ENCODE results near the gene CYBA. TPM values are rescaled to one million over a fixed set of nuclear protein-coding genes. Genes with fewer than 3 reads are reported as not detected.

CYBA gene
- total and polyA plus RNA-seq, 2 of the 13 experiments (the other 11 are each of a cell fraction or from before 2014, with no cell fraction given) = 196 to 250 TPM

DNA sequence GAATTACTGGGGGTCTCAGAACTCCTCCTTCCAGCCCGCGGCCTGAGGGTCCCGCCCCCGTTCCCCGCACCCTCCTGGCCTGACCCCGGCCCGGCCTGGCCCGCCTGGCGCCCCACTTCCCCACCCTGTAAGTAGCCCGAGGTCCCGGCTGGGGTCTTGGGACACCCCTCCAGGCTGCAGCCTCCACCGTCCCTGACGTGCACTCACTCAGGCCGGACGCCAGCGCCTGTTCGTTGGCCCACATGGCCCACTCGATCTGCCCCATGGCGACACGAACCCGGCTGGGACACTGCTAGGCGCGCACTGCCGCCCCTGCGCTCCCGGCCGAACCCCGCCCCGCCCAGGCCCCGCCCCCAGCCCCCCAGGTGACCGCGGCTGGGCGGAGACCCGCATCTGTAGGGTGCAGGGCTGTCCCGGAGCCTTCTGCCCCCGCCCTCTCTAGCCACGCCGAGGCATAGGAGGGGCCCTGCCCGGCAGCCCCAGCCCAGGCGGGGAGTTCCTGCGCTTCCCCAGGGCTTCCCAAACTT, at the start of gene CYBA (continued):
- TF ChIP-seq, protein P1, sequence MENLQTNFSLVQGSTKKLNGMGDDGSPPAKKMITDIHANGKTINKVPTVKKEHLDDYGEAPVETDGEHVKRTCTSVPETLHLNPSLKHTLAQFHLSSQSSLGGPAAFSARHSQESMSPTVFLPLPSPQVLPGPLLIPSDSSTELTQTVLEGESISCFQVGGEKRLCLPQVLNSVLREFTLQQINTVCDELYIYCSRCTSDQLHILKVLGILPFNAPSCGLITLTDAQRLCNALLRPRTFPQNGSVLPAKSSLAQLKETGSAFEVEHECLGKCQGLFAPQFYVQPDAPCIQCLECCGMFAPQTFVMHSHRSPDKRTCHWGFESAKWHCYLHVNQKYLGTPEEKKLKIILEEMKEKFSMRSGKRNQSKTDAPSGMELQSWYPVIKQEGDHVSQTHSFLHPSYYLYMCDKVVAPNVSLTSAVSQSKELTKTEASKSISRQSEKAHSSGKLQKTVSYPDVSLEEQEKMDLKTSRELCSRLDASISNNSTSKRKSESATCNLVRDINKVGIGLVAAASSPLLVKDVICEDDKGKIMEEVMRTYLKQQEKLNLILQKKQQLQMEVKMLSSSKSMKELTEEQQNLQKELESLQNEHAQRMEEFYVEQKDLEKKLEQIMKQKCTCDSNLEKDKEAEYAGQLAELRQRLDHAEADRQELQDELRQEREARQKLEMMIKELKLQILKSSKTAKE (CRISPR knock-in tag; IDR thresholded peaks at IDR 0.05; ENCODE audit: borderline replicate concordance) = 0 out of 2 replicates have a peak, but pooled peaks have one; percentile 13
- TF ChIP-seq BCL6 (CRISPR knock-in tag; IDR thresholded peaks at IDR 0.05) = no peak
- no peak for TF ChIP-seq ZFP91 (CRISPR knock-in tag; IDR thresholded peaks at IDR 0.05; ENCODE audit: borderline replicate concordance)
- TF ChIP-seq DZIP1 (CRISPR knock-in tag; IDR thresholded peaks at IDR 0.05) = peak; percentile 87
- 0 out of 2 replicates have a peak, but pooled peaks have one; percentile 31 for TF ChIP-seq ZBTB44 (CRISPR knock-in tag; IDR thresholded peaks at IDR 0.05)
- peak; percentile 26; the same call in 1 of the 2 replicates for TF ChIP-seq ZKSCAN5 (CRISPR knock-in tag; IDR thresholded peaks at IDR 0.05)
- TF ChIP-seq SNAI1 (CRISPR knock-in tag; IDR thresholded peaks at IDR 0.05; ENCODE audit: borderline replicate concordance) = peak; percentile 58; the same call in 1 of the 2 replicates
- no peak; the same call in 1 of the 2 replicates for TF ChIP-seq ZNF235 (CRISPR knock-in tag; IDR thresholded peaks at IDR 0.05; ENCODE audit: borderline replicate concordance)
- peak; percentile 82; the same call in 1 of the 2 replicates for TF ChIP-seq HOXA5 (CRISPR knock-in tag; IDR thresholded peaks at IDR 0.05)
- TF ChIP-seq ARID2 (CRISPR knock-in tag; IDR thresholded peaks at IDR 0.05; ENCODE audit: borderline replicate concordance) = peak; percentile 67; the same call in 1 of the 2 replicates
- 0 out of 2 replicates have a peak, but pooled peaks have one; percentile 49 for TF ChIP-seq ZNF234 (CRISPR knock-in tag; conservative IDR thresholded peaks at IDR 0.05)
- TF ChIP-seq NFATC3 (CRISPR knock-in tag; IDR thresholded peaks at IDR 0.05) = no peak
- no peak for TF ChIP-seq ZEB1 (IDR thresholded peaks at IDR 0.05; ENCODE audit: insufficient replicate concordance, low read depth)
- no peak for TF ChIP-seq DNMT1 (CRISPR knock-in tag; IDR thresholded peaks at IDR 0.05)
- no peak for TF ChIP-seq ZNF775 (CRISPR knock-in tag; IDR thresholded peaks at IDR 0.05; ENCODE audit: borderline replicate concordance)
- no peak; the same call in 1 of the 2 replicates for TF ChIP-seq ZNF598 (CRISPR knock-in tag; IDR thresholded peaks at IDR 0.05; ENCODE audit: borderline replicate concordance)
- TF ChIP-seq KLF9 (CRISPR knock-in tag; IDR thresholded peaks at IDR 0.05; ENCODE audit: low read depth) = no peak
- TF ChIP-seq ZNF549 (CRISPR knock-in tag; IDR thresholded peaks at IDR 0.05) = 0 out of 2 replicates have a peak, but pooled peaks have one; percentile 30
- no peak for TF ChIP-seq HNF4G (IDR thresholded peaks at IDR 0.05; ENCODE audit: borderline replicate concordance, low read depth, low read length)
- no peak for TF ChIP-seq HNF4G (CRISPR knock-in tag; IDR thresholded peaks at IDR 0.05; ENCODE audit: borderline replicate concordance, low read depth)
- TF ChIP-seq ZMAT3 (CRISPR knock-in tag; conservative IDR thresholded peaks at IDR 0.05) = no peak
- TF ChIP-seq ZBTB20 (CRISPR knock-in tag; IDR thresholded peaks at IDR 0.05; ENCODE audit: borderline replicate concordance, low read depth) = peak; percentile 57; the same call in 1 of the 2 replicates
